SK-N-SH (cell line): ENCODE results near the gene PPP2R1B. TPM values are rescaled to one million over a fixed set of nuclear protein-coding genes. Genes with fewer than 3 reads are reported as not detected.

Experiments
- CTCF ChIA-PET: fragments of 300-600, 350-600 bp; formaldehyde crosslinking; extraction: SDS; loops from one replicate; lab custom pipeline; 2021; lab: Yijun Ruan, JAX
- POLR2A ChIA-PET: fragments of 350-600 bp; sonication (Branson Sonifier 250); formaldehyde crosslinking; extraction: SDS; loops from one replicate; lab custom pipeline; 2020; ENCODE audit warnings: antibody characterized with exemption, inconsistent platforms; lab: Yijun Ruan, JAX
- DNase-seq: peaks from one replicate; pipeline ENCODE4 v3.0.0; 2012
- H2AFZ ChIP-seq: fragments of 200-600 bp; sonication (generic); 2 replicates; pipeline ENCODE4 v1.8.1; 2016; ENCODE audit warnings: antibody characterized with exemption, mild to moderate bottlenecking, low read depth
- H3F3A ChIP-seq: fragments of 200-600 bp; sonication (generic); replicated peaks from 2 replicates; pipeline ENCODE3; 2016; ENCODE audit warnings: antibody characterized with exemption, mild to moderate bottlenecking; ENCODE audit not compliant: insufficient read depth
- H3K27ac ChIP-seq, 2 experiments: fragments of 200-500 bp in 1 of 2; fragments of 200-600 bp in 1 of 2; sonication (Bioruptor generic) in 1 of 2; sonication (generic), shearing (Covaris generic) in 1 of 2; 2 replicates each; pipeline versions ENCODE4 v1.5.1 to v1.6.1; 2014 to 2016; ENCODE audit warnings: low read depth in 2 of 2, inconsistent platforms in 1 of 2, low read length in 1 of 2, mild to moderate bottlenecking in 1 of 2, mixed read lengths in 1 of 2
- H3K27me3 ChIP-seq: fragments of 200-600 bp; sonication (generic), shearing (Covaris generic); 2 replicates; pipeline ENCODE4 v1.6.1; 2016; ENCODE audit warnings: mixed run types; ENCODE audit not compliant: insufficient read depth
- H3K36me3 ChIP-seq, 2 experiments: fragments of 200-500 bp in 1 of 2; fragments of 200-600 bp in 1 of 2; sonication (Bioruptor generic) in 1 of 2; sonication (generic) in 1 of 2; replicated peaks in 1 of 2; 2 replicates each; pipeline versions ENCODE3 to v1.5.1; 2014 to 2016; ENCODE audit warnings: low read length in 1 of 2, mild to moderate bottlenecking in 1 of 2; ENCODE audit not compliant: insufficient read depth in 2 of 2, control insufficient read depth in 1 of 2
- H3K4me1 ChIP-seq, 2 experiments: fragments of 200-500 bp in 1 of 2; fragments of 200-600 bp in 1 of 2; sonication (Bioruptor generic) in 1 of 2; sonication (generic), shearing (Covaris generic) in 1 of 2; 2 replicates each; pipeline versions ENCODE4 v1.5.1 to v1.6.1; 2014 to 2016; ENCODE audit warnings: low read depth in 1 of 2, low read length in 1 of 2, mixed run types in 1 of 2; ENCODE audit not compliant: insufficient read depth in 2 of 2, control insufficient read depth in 1 of 2
- H3K4me2 ChIP-seq: fragments of 200-600 bp; sonication (generic), shearing (Covaris generic); 2 replicates; pipeline ENCODE4 v1.6.1; 2017; ENCODE audit warnings: mixed run types
- H3K4me3 ChIP-seq, 2 experiments: fragments of 200-500 bp in 1 of 2; fragments of 200-600 bp in 1 of 2; sonication (Bioruptor generic) in 1 of 2; sonication (generic), shearing (Covaris generic) in 1 of 2; 2 replicates each; pipeline versions ENCODE4 v1.5.1 to v1.8.1; 2014 to 2016; ENCODE audit warnings: low read depth in 2 of 2, inconsistent platforms in 1 of 2, low read length in 1 of 2, mild to moderate bottlenecking in 1 of 2, mixed read lengths in 1 of 2, moderate library complexity in 1 of 2
- H3K79me2 ChIP-seq: fragments of 200-600 bp; sonication (generic); 2 replicates; pipeline ENCODE4 v1.8.1; 2017; ENCODE audit warnings: mild to moderate bottlenecking; ENCODE audit not compliant: insufficient read depth
- H3K9ac ChIP-seq: fragments of 200-600 bp; sonication (generic); 2 replicates; pipeline ENCODE4 v1.6.1; 2017; ENCODE audit warnings: mixed run types
- H3K9me2 ChIP-seq: fragments of 200-600 bp; sonication (generic); 2 replicates; pipeline ENCODE4 v1.6.1; 2017; ENCODE audit warnings: mixed run types
- H3K9me3 ChIP-seq: fragments of 200-600 bp; sonication (generic); 2 replicates; pipeline ENCODE4 v1.6.1; 2017; ENCODE audit warnings: mixed run types, mild to moderate bottlenecking, moderate library complexity
- H4K20me1 ChIP-seq: fragments of 200-600 bp; sonication (generic); 2 replicates; pipeline ENCODE4 v1.6.1; 2017; ENCODE audit warnings: mild to moderate bottlenecking, mixed run types; ENCODE audit not compliant: insufficient read depth
- CHD2 ChIP-seq: fragments of 150-350 bp; IDR thresholded peaks from 2 replicates; pipeline ENCODE4 v1.6.1; 2018; ENCODE audit warnings: low read length; ENCODE audit not compliant: partially characterized antibody
- GABPA ChIP-seq: IDR thresholded peaks from 2 replicates; pipeline ENCODE4 v1.4.0; 2012; ENCODE audit warnings: low read depth, mild to moderate bottlenecking
- GATA2 ChIP-seq: sonication (generic); formaldehyde crosslinking; IDR thresholded peaks from 2 replicates; pipeline ENCODE4 v1.5.0; 2020; ENCODE audit warnings: mild to moderate bottlenecking, missing genetic modification reagents
- JUND ChIP-seq: IDR thresholded peaks from 2 replicates; pipeline ENCODE4 v1.4.0; 2012
- MAX ChIP-seq: IDR thresholded peaks from 2 replicates; pipeline ENCODE4 v1.4.0; 2012; ENCODE audit warnings: low read depth
- PBX3 ChIP-seq: IDR thresholded peaks from 2 replicates; pipeline ENCODE4; 2012
- REST ChIP-seq: IDR thresholded peaks from 2 replicates; pipeline ENCODE4 v1.6.1; 2012; ENCODE audit warnings: mild to moderate bottlenecking, low read depth, low read length, moderate library complexity
- RFX5 ChIP-seq: IDR thresholded peaks from 2 replicates; pipeline ENCODE4 v1.6.1; 2012; ENCODE audit warnings: mild to moderate bottlenecking, improper control_type of control experiment, low read length
- SIN3A ChIP-seq: IDR thresholded peaks from 2 replicates; pipeline ENCODE4 v1.6.1; 2012; ENCODE audit warnings: low read depth, mild to moderate bottlenecking, low read length, moderate library complexity, borderline replicate concordance
- SMC3 ChIP-seq: IDR thresholded peaks from 2 replicates; pipeline ENCODE4 v1.6.1; 2012; ENCODE audit warnings: low read depth, low read length, improper control_type of control experiment
- TAF1 ChIP-seq: IDR thresholded peaks from 2 replicates; pipeline ENCODE4 v1.6.1; 2012; ENCODE audit warnings: low read depth, mild to moderate bottlenecking, low read length, moderate library complexity, borderline replicate concordance
- USF1 ChIP-seq: IDR thresholded peaks from 2 replicates; pipeline ENCODE4 v1.4.0; 2012; ENCODE audit warnings: low read depth, borderline replicate concordance
- ZBTB33 ChIP-seq: IDR thresholded peaks from 2 replicates; pipeline ENCODE4 v1.4.0; 2012; ENCODE audit warnings: low read depth, borderline replicate concordance
- WGBS: methylation state at CpG from one replicate; pipeline ENCODE4 v1.1.6; 2017; ENCODE audit warnings: low lambda C conversion rate; 5-methylcytosine and 5-hydroxymethylcytosine counted together
- polyA plus RNA-seq, 3 experiments: library from polyadenylated mRNA; depleted of rRNA; stranded (reverse); fragments of >200 nt; gene quantifications; 2 replicates each; pipeline ENCODE4 v1.2.3, GENCODE V29; 2012

Gene PPP2R1B
- polyA plus RNA-seq, 1 of the 3 experiments (the other 2 are of a cell fraction) = 25.9 TPM

- H3F3A ChIP-seq = peaks cover 6% of the 10 kb centered on the region
- no peak for TF ChIP-seq USF1
- no peak for TF ChIP-seq CHD2
- 0 out of 2 replicates have a peak, but pooled peaks cover 6% of the 10 kb centered on the region for H3K79me2 ChIP-seq
- no peak overlapping the region for H3K4me2 ChIP-seq
- H3K4me3 ChIP-seq = no peak overlapping the region
- H3K9ac ChIP-seq = no peak overlapping the region
- ChIA-PET POLR2A (no interaction called here), CTCF (interaction anchor here (0.7 to 1.4 kb wide), 2 partner anchors 80 to 916 kb away, joined by 3 to 5 read pairs; no protein-coding TSS in a partner anchor)
- no peak overlapping the region for H3K27ac ChIP-seq
- DNase-seq = no peak
- no peaks in the 10 kb centered on the region for H3K27me3 ChIP-seq
- H3K9me2 ChIP-seq = no peaks in the 10 kb centered on the region
- H3K4me1 ChIP-seq = peaks cover 0 to 4% of the 10 kb centered on the region in 2 experiments; a peak in 1 of 4 replicates
- H3K36me3 ChIP-seq = peaks cover 12 to 17% of the 10 kb centered on the region in 2 experiments
- no peaks in the 10 kb centered on the region for H4K20me1 ChIP-seq
- no peaks in the 10 kb centered on the region for H3K9me3 ChIP-seq
- 94% methylated on average over 2 of the region's 2 CpGs for WGBS
- no peak overlapping the region for H2AFZ ChIP-seq
These were observed 81.9 kb downstream of the PPP2R1B start for GRCh38 chr11:111684251-111684650.

- 92% methylated on average over 3 of the region's 3 CpGs for WGBS
- Histone ChIP-seq H4K20me1 (no peaks in the 10 kb centered on the region), H3K36me3 (peaks cover 10 to 12% of the 10 kb centered on the region in 2 experiments), H3K27ac (no peak overlapping the region), H3K9me3 (no peaks in the 10 kb centered on the region), H3K4me1 (peaks cover 0 to 4% of the 10 kb centered on the region in 2 experiments; a peak in 1 of 4 replicates), H3F3A (peaks cover 1% of the 10 kb centered on the region), H3K27me3 (no peaks in the 10 kb centered on the region), H3K9me2 (no peaks in the 10 kb centered on the region), H3K4me3 (no peak overlapping the region), H3K9ac (no peak overlapping the region), H2AFZ (no peak overlapping the region), H3K79me2 (0 out of 2 replicates have a peak, but pooled peaks cover 8% of the 10 kb centered on the region), H3K4me2 (no peak overlapping the region)
- TF ChIP-seq PBX3 = no peak
- no peak for TF ChIP-seq USF1
- no peak for TF ChIP-seq TAF1
- TF ChIP-seq GATA2 (CRISPR knock-in tag) = no peak
- TF ChIP-seq SIN3A = no peak
- TF ChIP-seq JUND = no peak
- TF ChIP-seq ZBTB33 = no peak
- TF ChIP-seq GABPA = no peak
- TF ChIP-seq MAX = no peak
- TF ChIP-seq REST = no peak
- no peak for TF ChIP-seq RFX5
- TF ChIP-seq SMC3 = no peak
- DNase-seq = no peak
- CTCF ChIA-PET = interaction anchor here (1.4 kb wide), 1 partner anchor 79 kb away, joined by 5 read pairs; no protein-coding TSS in a partner anchor
- POLR2A ChIA-PET = no interaction called here
These were observed 82.4 kb downstream of the PPP2R1B start for GRCh38 chr11:111683806-111684205.
